CD4-positive, alpha-beta T cell treated with Interleukin-6 for 4 hours (primary cell): ENCODE measurements around the gene MTA1.
A peak's percentile ranks its signal among the peaks of the same experiment; 100 is the strongest.

Experiments
- DNase-seq: peaks from one replicate; pipeline ENCODE4 v3.0.0-alpha.2; 2020; ENCODE audit warnings: mixed read lengths

Gene MTA1

GRCh38 chr14:105490267-105490571 is 70.6 kb downstream of the MTA1 start:
- DNase-seq: no peak

DNA sequence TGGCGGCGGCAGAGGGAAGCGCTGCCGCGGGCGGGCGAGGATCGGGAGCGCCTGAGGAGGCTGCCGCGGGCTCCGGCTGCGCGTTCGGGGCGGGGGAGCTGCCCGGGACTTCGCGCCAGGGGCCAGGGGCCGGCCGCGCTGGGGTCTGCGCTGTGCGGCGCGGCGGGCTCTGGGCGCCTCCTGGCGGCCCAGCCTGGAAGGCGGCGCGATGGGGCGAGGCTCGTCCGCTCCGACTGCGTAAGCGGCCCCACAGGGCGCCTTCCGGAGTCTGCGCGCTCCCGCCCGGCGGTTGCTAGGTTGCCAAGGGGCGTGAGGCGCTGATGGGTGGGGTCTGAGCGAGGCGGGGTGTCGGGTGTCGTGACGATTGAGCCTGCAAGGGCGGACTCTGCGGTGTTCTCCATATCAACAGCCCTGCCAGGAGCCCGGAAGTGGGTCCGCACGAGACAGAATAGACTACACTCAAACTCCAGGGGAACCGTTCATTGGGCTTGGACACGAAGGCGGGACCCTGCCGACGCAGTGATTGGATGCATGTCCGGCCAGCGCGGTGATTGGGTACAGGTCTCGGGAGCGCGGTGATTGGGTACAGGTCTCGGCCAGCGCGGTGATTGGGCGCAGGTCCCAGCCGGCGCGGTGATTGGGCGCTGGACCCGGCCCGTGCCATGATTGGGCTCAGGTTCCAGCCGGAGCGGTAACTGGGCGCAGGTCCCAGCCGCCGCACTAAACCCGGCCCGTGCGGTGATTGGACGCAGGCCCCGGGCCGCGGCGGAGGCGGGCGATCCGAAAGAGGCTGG is 71.1 kb downstream of the MTA1 start, which contains the start of gene TEDC1:
TSS of gene TEDC1 (plus strand) at position 675 of the 794 bp plus-strand sequence. CDS start 130 bp downstream, outside the sequence.
- DNase-seq: peak; percentile 99

GRCh38 chr14:105491366-105491973 is 71.8 kb downstream of the MTA1 start:
- DNase-seq: peak; percentile 73

DNA sequence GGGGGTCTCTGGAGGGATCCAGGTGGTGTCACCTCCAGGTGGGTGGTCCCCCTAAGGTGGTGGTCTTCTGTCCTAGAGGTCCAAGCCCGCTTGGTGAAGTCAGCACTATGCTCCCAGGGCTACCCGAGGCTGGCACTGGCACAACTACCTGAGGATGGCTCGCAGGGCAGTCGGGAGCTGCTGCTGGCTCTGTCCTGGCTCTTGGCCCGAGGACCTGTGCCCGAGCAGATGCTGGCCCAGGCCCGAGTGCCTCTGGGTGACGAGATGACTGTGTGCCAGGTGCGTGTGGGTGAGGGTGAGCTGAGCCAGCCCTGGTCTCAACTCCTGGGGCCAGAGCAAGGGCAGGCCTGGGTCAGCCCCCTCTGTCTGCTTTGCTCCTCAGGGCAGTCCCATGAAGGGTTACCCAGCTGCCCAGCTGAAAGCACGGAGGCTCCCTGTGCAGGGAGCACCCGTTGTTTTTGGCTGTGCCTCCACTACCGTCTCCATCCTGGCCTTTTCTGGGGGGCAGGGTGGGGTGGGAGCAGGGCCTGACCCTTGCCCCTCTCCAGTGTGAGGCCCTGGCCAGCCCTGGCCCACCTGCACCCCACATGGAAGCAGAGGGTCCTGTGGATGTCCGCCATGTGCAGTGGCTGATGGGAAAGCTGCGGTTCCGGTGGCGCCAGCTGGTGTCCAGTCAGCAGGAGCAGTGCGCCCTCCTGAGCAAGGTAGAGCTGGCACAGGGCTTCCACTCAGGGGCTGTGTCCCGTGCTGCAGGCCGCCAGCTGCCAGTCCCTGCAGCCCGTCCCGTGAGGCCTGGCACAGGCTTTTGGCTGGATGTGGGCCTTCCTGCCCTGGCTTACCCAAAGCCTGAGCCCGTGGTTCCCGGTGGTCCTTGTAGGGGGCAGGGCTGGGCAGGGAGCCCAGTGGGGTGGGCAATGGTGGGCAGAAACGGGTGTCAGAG is 72.7 kb downstream of the MTA1 start:
- no peak for DNase-seq

- DNase-seq: no peak
These were observed 73.6 kb downstream of the MTA1 start for GRCh38 chr14:105492971-105493871.

- DNase-seq: no peak
These were observed 74.4 kb downstream of the MTA1 start for GRCh38 chr14:105493921-105494605.

DNA sequence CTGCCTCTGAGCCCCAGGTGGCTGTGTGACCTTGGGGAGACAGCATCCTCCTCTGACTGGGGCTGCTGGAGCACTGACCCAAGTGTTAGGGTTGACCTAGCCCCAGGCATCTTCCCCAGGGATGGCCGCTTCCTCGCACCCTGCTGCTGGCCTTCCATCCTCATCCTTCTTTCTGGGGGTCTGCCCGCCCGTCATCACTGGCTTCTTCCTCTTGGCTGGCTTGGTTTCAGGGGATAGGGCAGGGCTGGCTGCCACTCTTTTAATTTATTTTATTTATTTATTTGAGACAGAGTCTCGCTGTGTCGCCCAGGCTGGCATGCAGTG is 74.9 kb downstream of the MTA1 start:
- no peak for DNase-seq

- DNase-seq: no peak
These were observed 75.7 kb downstream of the MTA1 start for GRCh38 chr14:105495101-105495989.

DNA sequence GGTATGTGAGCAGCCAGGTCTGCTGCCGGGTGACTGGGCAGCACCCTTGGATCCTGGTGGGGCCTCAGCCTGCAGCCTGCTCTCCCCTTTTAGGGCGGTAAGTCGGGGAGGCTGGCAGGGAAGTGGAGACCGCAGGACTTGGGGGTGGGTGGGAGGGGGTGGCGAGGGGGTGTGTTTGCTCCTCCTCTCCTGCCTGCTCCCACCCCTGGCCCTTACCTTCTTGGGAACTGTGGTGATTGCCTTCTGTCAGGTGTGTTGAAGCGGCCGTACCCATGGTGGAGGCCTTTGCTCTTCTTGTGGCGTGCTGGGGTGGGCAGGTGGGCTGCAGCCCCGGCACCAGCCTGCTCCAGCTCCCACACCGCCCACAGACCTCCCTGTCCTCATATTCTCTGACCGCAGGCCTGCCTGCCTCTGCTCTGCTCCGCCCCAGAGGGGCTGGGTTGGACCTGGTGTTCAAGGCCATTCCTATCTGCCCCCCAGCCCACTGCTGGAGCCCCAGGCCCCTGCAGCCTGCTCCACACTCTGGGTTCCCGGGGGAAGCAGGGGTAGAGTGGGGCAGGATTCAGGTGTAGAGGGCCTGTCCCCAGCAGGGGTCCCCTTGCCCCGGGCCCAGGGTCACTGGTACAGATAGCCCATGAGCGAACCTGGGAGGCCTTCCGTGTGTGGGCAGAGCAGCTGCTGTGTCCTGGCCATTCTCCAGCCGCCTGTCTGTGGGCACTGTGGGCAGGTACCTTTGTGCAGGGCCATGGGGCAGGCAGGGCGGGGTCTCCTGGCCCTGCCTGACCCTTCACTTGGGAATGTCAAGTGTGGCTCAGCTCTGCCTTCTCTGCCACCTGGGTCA is 76.6 kb downstream of the MTA1 start:
- no peak for DNase-seq

- DNase-seq: no peak
These were observed 77.4 kb downstream of the MTA1 start for GRCh38 chr14:105496831-105497591.

GRCh38 chr14:105497671-105498429 is 78.2 kb downstream of the MTA1 start:
- DNase-seq: no peak

DNA sequence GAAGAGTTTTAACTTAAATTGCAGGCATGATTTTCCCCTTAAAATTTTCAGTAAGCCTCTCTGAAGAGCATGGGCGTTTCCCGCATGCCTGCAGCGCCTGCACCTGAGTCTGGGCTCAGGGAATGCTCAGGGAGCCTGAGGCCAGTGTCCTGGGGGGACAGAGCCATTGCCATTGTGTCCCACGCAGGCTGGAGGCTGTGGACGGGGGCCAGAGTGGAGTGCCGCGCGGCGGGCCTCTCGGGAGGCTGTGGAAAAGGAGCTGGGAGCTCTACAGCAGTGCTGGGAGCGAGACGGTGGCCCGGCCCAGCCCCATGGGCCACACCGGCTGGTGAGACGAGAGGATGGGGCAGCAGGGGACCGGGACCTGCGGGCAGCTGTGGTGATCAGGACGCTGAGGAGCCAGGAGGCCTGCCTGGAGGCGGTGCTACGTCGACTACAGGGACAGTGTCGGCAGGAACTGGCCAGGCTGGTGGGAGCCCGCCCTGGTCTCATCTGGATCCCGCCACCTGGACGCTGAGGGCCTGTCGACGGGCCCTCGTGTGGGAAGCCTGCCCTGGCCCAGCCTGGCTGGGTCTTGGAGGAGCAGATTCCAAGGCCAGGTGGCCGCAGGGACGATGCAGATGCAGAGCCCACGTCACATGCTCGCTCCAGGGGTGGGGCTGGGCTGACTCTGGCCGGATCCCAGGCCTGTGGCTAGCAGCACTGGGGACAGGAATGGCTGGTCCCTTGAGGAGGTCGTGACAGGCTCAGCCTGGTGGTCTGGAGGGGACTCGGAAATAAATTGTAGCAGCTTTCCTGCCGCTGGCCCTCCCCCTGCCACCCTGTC is 79.0 kb downstream of the MTA1 start:
- no peak for DNase-seq

- no peak for DNase-seq
These were observed 79.8 kb downstream of the MTA1 start for GRCh38 chr14:105499256-105500035.

DNA sequence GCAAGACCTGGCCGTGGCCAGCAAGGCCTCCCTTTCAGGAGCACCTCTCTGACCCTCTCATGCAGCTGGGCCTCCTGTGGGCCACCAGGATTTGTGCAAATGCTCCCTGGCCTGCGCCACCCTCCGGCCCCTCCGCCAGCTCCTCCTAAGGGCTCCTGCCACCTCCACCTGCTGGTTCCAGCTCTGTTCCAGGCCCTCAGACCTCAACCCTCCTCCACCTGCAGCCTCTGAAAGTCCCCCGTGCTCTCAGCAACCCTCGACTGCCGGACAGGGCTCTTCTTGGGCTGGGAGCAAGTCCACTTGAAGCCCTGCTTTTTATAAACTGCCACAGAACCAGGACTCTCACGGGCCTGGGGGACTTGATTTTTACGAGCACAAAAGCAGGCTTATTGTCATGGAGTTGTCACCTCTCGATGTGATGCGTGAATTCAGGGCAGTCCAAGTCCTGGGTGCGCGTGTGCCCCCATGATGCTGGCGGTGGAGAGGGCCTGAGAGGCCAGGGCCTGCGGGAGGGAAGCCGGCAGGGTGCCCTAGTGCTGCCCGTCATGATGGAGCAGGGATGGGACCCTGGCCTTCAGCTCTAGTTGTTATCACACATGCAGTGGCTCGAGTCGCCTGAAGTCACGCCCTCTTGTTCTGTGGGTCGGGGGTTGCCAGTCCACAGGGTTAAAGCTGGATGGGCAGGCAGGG is 80.6 kb downstream of the MTA1 start:
- DNase-seq: no peak

- no peak for DNase-seq
These were observed 81.1 kb downstream of the MTA1 start for GRCh38 chr14:105500726-105501101.
